Heart left ventricle (tissue), 16 donors: ENCODE results near the gene POU5F1. TPM values are rescaled to one million over a fixed set of nuclear protein-coding genes. Genes with fewer than 3 reads are reported as not detected.
A peak's percentile ranks its signal among the peaks of the same experiment; 100 is the strongest.

Experiments
- ATAC-seq, 4 donors: fragments of 200-7000 bp; cut with Tn5 transposase; one replicate each; pipeline ENCODE4 v1.9.1; 2020 to 2022; ENCODE audit warnings: moderate library complexity in 4 of 4, mild to moderate bottlenecking in 3 of 4, moderate number of reproducible peaks in 1 of 4
- DNase-seq, 5 donors: peaks; one replicate each; pipeline ENCODE4 v3.0.0-alpha.2; 2020
- H3K27ac ChIP-seq, 12 donors: fragments of 200-600 bp; sonication (generic) in 4 of 12; one replicate each; pipeline versions ENCODE4 v1.5.0 to v1.8.0; 2016 to 2022; ENCODE audit warnings: mild to moderate bottlenecking in 2 of 12
- H3K27me3 ChIP-seq, 9 donors: fragments of 200-600 bp; sonication (generic) in 2 of 9; one replicate each; pipeline versions ENCODE4 v1.5.1 to v1.8.0; 2016 to 2022; ENCODE audit warnings: mild to moderate bottlenecking in 3 of 9
- H3K36me3 ChIP-seq, 9 donors: fragments of 200-600 bp; sonication (generic) in 2 of 9; one replicate each; pipeline versions ENCODE4 v1.5.0 to v1.8.0; 2018 to 2022; ENCODE audit warnings: mild to moderate bottlenecking in 2 of 9
- H3K4me1 ChIP-seq, 12 donors: fragments of 200-600 bp; sonication (generic) in 4 of 12; one replicate each; pipeline versions ENCODE4 v1.5.0 to v1.8.0; 2016 to 2022; ENCODE audit warnings: mild to moderate bottlenecking in 3 of 12
- H3K4me3 ChIP-seq, 12 donors: fragments of 200-600 bp; sonication (generic) in 4 of 12; one replicate each; pipeline versions ENCODE4 v1.5.0 to v1.8.0; 2017 to 2022; ENCODE audit warnings: mild to moderate bottlenecking in 9 of 12, moderate library complexity in 4 of 12
- H3K9me3 ChIP-seq, 12 donors: fragments of 200-600 bp; sonication (generic) in 4 of 12; one replicate each; pipeline versions ENCODE4 v1.5.0 to v1.8.0; 2016 to 2022; ENCODE audit warnings: mild to moderate bottlenecking in 1 of 12
- POLR2A ChIP-seq, 2 donors: fragments of 450-650 bp; IDR thresholded peaks; one replicate each; pipeline ENCODE4 v1.6.1; 2017; ENCODE audit warnings: antibody characterized with exemption in 2 of 2, mild to moderate bottlenecking in 2 of 2, moderate library complexity in 2 of 2
- WGBS, 4 donors: extraction: QIAGEN DNeasy Blood & Tissue Kit in 2 of 4; methylation state at CpG; one replicate each; pipeline versions ENCODE4 v1.1.5 to v1.1.7; 2013 to 2018; 5-methylcytosine and 5-hydroxymethylcytosine counted together
- intact Hi-C, 10 donors: fragments of 100-400 bp; cut with DNase I; formaldehyde crosslinking; loops; one replicate each; pipeline versions ENCODE4 v1.11.1 to v1.14.2; 2022
- polyA plus RNA-seq, 2 donors: library from polyadenylated mRNA; stranded (reverse); fragments of 200-250 nt; gene quantifications; one replicate each; pipeline ENCODE4 v1.2.3, GENCODE V29; 2013
- total RNA-seq, 9 donors: library from RNA; depleted of rRNA in 2 of 9; stranded (reverse); fragments of >200 nt in 2 of 9; fragmentation: NEBNext Ultra II Directional in 3 of 9; extraction: Animal tissue kit (Norgen Biotek cat#: 25700) in 3 of 9; gene quantifications; one replicate each; pipeline versions ENCODE4 v1.1.0 to v1.2.4, GENCODE V29; 2016 to 2023
- TF ChIP-seq, protein P1 (sequence below), 12 donors: fragments of 200-600 bp; sonication (generic) in 4 of 12; IDR thresholded peaks; one replicate each; pipeline versions ENCODE4 v1.5.0 to v1.8.0; 2018 to 2022; ENCODE audit warnings: antibody characterized with exemption in 12 of 12, mild to moderate bottlenecking in 5 of 12
- donor health status: ischemic (EF 13 %, LVEDD 7.1; RV severe dilation, severe dysfunction).
- donor health status: healthy with polysubstance abuse.
- donor health status: DM: no; HTN: yes; CAD: no.
- donor health status: DM: no; HTN: no; CAD: no.
- donor health status: ischemic (EF 25% LVEDD 6.9; RV normal size, moderate dysfunction).
- donor health status: ischemic (EF 25% LVEDD 5.7; RV mildly dilated, moderate dysfunction).
- donor health status: healthy.
- donor health status: DM: yes; HTN: yes; CAD: no.
- donor health status: ischemic (EF 35%, LVEDD 5.7; RV mildly dilated, moderate dysfunction).
- donor health status: nonischemic (EF 11% LVEDD 7.7; RV severe dilation, severe dysfunction).
- donor health status: DM: yes; HTN: yes; CAD: no.
- donor health status: PGD.
- donor health status: ischemic (EF 29% LVEDD 5.4; RV normal size, mild dysfunction).
- donor health status: nonischemic (EF 23%, LVEDD 6.1; RV moderate dilation, normal function).

The POU5F1 gene
- total and polyA plus RNA-seq, 11 donors: 0.16 to 1.3 (median 0.52) TPM; not detected in 1

DNA sequence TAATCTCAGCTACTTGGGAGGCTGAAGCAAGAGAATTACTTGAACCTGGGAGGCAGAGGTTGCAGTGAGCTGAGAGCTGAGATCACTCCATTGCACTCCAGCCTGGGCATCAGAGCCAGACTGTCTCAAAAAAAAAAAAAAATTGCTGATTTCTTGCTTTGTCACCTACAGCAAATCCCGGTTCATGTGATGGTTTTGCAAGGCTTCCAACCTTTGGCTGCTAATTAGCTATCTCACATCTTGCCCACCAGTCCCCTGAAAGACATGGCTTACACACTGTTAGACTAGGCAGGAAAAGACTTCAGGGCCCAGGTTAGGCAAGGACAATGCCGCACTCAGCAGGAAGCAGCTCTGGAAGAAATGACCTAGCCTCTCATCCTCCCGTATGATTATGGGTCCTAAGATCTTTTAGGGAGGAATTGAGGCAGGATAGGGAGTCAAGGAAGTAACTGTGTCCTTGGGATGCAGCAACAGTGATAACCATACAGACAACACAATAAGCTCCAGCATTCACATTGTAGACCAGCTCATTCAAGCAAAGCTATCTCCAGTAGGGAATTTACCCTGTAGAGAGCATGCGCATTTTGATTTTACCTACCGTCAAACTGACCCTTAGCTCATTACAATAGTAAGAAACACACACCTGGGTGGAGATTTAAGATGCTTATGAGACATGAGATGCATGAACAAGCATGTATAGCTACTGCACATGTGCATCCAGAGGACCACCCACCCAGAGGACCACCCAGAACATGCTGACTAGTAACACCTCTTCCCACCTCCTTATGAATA is 40.5 kb upstream of the POU5F1 start:
- Histone ChIP-seq H3K9me3 (peaks cover 0 to 5% (median 0%) of the 10 kb centered on the region in 12 donors), H3K27ac (peak overlapping the region in 5 of 12 donors; percentile 13 to 44 (median 37)), H3K36me3 (no peaks in the 10 kb centered on the region), H3K27me3 (no peaks in the 10 kb centered on the region), H3K4me3 (no peak overlapping the region), H3K4me1 (peaks cover 0 to 16% (median 0%) of the 10 kb centered on the region in 12 donors)
- TF ChIP-seq POLR2A (IDR thresholded peaks at IDR 0.05): no peak
- TF ChIP-seq, protein P1, sequence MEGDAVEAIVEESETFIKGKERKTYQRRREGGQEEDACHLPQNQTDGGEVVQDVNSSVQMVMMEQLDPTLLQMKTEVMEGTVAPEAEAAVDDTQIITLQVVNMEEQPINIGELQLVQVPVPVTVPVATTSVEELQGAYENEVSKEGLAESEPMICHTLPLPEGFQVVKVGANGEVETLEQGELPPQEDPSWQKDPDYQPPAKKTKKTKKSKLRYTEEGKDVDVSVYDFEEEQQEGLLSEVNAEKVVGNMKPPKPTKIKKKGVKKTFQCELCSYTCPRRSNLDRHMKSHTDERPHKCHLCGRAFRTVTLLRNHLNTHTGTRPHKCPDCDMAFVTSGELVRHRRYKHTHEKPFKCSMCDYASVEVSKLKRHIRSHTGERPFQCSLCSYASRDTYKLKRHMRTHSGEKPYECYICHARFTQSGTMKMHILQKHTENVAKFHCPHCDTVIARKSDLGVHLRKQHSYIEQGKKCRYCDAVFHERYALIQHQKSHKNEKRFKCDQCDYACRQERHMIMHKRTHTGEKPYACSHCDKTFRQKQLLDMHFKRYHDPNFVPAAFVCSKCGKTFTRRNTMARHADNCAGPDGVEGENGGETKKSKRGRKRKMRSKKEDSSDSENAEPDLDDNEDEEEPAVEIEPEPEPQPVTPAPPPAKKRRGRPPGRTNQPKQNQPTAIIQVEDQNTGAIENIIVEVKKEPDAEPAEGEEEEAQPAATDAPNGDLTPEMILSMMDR (IDR thresholded peaks at IDR 0.05): no peak
- intact Hi-C loops: no loop called here
- WGBS, 4 donors: 54 to 70% (median 62%) methylated on average over 5 of the region's 5 CpGs
- DNase-seq (no peak), ATAC-seq (no peak)

DNA sequence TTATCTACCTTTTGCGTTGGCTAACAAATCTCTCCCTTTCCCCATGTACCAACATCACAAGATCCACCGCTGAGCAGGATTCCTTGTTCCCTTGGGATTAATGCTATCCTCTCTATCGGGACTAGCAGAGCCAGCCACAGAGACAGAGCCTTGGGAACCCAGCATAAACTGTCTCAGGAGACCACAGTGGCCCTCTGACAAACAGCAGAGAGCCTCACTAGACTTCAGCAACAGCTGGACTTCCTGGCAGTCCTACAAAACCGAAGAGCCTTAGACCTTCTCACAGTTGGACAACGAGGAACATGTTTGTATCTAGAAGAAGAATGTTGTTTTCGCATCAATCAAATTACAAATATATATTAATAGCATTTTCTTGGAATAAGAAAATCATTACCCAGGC is 39.6 kb upstream of the POU5F1 start:
- Histone ChIP-seq H3K9me3 (no peaks in the 10 kb centered on the region), H3K27ac (peak overlapping the region in 4 of 12 donors; percentile 13 to 44 (median 32)), H3K36me3 (no peaks in the 10 kb centered on the region), H3K27me3 (no peaks in the 10 kb centered on the region), H3K4me3 (no peak overlapping the region), H3K4me1 (peaks cover 0 to 16% (median 0%) of the 10 kb centered on the region in 12 donors)
- whole genome bisulfite sequencing, 4 donors: 45 to 67% (median 48%) methylated on average over 6 of the region's 6 CpGs
- TF ChIP-seq POLR2A (IDR thresholded peaks at IDR 0.05): no peak
- TF ChIP-seq, protein P1 (IDR thresholded peaks at IDR 0.05): no peak
- ATAC-seq (peak in 3 of 4 donors; percentile 48 to 51 (median 48)), DNase-seq (peak in 3 of 5 donors; percentile 39 to 65 (median 54))
- intact Hi-C loops: no loop called here

DNA sequence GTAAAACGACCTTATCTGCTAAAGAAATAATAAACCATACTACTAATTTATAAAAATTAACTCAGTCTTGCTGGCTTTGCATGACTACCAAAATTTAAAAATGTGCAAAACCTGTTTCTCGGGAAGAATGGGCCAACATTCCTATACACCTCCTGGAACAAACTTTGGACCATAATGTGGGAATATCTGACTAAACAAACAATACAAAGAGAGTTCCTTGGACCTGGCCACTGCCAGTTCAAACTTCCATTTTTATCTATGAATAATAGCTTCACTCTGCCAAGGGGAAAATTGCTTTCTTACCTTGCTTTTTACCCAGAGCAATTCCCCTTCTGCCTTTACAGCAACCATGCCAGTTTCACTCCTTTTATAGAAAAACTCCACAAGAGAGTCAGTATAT is 38.7 kb upstream of the POU5F1 start:
- H3K4me1 ChIP-seq: peaks cover 0 to 22% (median 0%) of the 10 kb centered on the region in 12 donors
- ATAC-seq (no peak), DNase-seq (no peak)
- intact Hi-C loops: no loop called here
- H3K36me3 ChIP-seq: no peaks in the 10 kb centered on the region
- TF ChIP-seq POLR2A (IDR thresholded peaks at IDR 0.05): no peak
- TF ChIP-seq, protein P1 (IDR thresholded peaks at IDR 0.05): no peak
- H3K9me3 ChIP-seq: no peaks in the 10 kb centered on the region
- 61 to 86% (median 63%) methylated on average over 2 of the region's 2 CpGs for WGBS, 4 donors
- H3K4me3 ChIP-seq: no peak overlapping the region
- peak overlapping the region in 1 of 12 donors; percentile 27 for H3K27ac ChIP-seq
- H3K27me3 ChIP-seq: no peaks in the 10 kb centered on the region

DNA sequence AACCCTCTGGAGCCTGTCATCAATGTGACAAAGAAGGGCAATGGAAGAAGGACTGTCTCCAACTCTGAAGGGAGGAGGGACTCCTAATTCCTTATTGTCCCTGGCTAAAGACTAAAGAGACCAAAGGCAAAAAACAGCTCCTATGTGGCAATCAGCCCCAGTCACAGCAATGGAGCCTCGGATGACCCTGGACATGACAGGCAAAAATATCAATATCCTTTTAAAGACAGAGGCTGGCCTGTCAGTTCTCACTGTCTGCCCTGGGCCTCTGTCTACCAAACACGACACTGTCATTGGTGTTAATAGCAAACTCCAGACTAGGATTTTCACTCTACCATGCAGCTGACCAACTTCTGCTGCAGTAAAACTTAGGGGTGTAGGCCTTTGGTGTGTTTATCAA is 38.0 kb upstream of the POU5F1 start:
- Histone ChIP-seq H3K27me3 (no peaks in the 10 kb centered on the region), H3K4me3 (no peak overlapping the region), H3K4me1 (peaks cover 0 to 28% (median 2%) of the 10 kb centered on the region in 12 donors), H3K9me3 (no peaks in the 10 kb centered on the region), H3K36me3 (no peaks in the 10 kb centered on the region), H3K27ac (peak overlapping the region in 1 of 12 donors; percentile 51)
- intact Hi-C loops: no loop called here
- DNase-seq: no peak
- peak in 2 of 4 donors; percentile 19 to 47 for ATAC-seq
- WGBS, 4 donors: 23 to 56% (median 51%) methylated on average over 2 of the region's 2 CpGs
- TF ChIP-seq, protein P1 (IDR thresholded peaks at IDR 0.05): no peak
- no peak for TF ChIP-seq POLR2A (IDR thresholded peaks at IDR 0.05)
